Right renal cortex interstitium (tissue), 3 donors: Measurements from ENCODE around the gene SMCO2. TPM values are rescaled to one million over a fixed set of nuclear protein-coding genes. Genes with fewer than 3 reads are reported as not detected.

Experiments used
- DNase-seq, 3 donors: peaks; one replicate each; pipeline ENCODE4 v3.0.0-alpha.2; 2013; ENCODE audit warnings: low read depth in 3 of 3, low spot score in 2 of 3
- polyA plus RNA-seq, 3 donors: library from polyadenylated mRNA; unstranded; fragments of 120-200 nt; gene quantifications; one replicate each; pipeline ENCODE4 v1.2.1, GENCODE V29; 2013; ENCODE audit not compliant: insufficient read length in 3 of 3

SMCO2 gene
- under 1 TPM in 2 of 3 donors, not detected in 1; 0.31 to 0.37 TPM for polyA plus RNA-seq

- DNase-seq = no peak
Observed at GRCh38 chr12:27446436-27446835, at the start of gene SMCO2. Gene SMCO2 (plus strand): TSS chr12:27446736. CDS start chr12:27470632, 23,896 bp downstream.

DNA sequence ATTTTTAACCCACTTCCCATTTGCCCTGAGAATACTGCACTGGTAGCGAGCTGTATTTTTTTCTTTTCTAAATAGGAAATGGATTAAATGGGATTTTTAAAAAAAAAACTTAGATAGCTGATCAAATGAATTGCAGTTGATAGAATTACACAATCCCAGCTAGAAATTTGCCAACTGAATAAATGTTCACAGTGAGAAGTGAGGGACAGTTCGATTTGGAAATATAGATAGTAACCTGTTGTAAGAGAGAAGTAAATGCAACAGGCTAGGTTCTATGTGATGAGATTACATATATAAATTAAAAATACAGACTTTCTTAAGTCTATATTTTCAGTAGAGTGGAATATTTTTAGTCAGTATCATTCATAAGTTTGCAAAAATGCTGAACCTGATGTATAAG lies 48.1 kb upstream of the SMCO2 start:
- no peak for DNase-seq

GRCh38 chr12:27399074-27399473 lies 47.5 kb upstream of the SMCO2 start:
- DNase-seq = no peak

DNA sequence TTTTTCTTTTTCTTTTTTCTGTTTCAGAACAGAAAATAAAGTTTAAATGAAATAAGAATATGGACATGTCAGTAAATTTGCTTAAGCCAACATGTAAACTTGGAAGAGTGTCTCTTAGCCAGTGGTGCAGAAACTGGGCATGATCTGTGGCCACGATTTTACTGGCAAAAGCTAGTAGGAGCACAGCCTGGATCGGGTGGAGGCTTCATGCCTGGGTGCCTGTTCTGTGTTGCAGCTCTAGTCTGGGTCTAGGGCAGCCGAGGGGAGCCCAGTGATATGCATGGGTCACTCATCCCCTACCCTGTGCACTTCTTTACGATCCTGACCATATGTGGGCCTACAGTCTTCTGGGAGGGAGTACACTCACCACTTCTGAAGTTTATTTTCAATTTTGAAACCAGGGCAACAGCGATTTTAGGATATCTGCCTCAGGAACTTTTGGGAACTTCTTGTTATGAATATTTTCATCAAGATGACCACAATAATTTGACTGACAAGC lies 45.6 kb upstream of the SMCO2 start:
- DNase-seq = no peak

DNA sequence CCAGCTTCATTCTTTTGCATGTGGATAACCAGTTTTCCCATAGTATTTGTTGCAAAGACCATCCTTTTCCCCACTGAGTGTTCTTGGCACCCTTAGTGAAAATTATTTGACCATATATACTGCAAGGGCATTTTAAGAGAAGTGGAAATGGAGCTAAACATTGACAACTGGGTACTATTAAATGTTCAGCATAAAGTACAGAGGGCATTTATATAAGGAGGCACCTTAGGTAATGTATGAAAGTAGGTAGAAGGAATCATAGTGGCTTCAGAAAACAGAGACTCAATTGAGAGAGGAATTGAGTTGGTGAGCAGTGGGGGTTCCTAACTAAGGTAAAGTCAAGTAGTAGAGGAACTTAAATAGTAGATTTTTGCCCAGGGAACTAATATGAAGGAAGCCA lies 34.5 kb upstream of the SMCO2 start:
- no peak for DNase-seq

DNA sequence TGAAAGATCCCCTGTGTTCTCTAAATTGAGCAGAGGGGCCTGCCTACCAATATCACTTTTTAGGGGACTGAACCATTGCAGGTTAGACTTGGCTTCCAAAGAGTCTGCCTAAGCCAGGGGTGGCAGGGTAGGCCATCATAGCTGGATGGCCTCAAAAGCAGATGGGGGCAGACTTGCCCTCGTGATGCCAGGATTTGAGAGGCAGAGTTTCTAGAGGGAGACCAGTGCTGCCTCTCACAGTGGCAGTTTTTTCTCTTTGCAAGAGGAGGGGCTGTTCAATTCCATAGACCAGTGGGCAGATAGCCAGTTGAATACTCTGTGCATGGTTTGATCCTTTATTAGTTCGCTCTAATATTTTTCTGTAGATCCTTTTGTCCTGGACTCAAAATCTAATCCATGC lies 23.8 kb upstream of the SMCO2 start:
- no peak for DNase-seq

DNA sequence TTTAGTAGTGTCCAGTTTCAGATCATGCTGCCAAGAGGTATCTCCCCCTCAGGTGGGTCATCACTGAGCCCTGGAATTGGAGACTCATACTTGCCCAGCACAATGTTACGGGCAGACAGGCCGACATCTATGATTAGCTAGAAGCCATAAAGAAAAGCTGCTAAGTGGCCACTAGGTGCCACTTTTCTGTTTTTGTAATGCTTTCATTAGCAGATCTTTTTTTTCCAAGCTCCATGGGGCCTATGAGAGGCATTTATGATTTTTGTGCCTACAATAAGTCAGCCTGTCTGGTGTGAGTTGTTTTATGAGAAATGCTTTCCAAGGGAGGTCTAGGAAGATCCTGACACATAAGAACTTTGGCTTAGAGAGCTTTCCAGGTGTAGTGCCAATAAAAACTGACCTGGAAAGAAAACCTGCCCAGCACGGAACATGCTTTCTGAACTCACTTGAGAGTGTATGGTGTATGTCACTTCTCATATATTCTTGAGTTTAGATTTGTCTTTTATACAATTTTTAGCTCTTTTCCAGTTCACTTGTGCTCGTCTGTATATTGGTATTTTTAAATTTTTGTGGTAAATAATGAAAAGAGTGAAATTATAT lies 21.8 kb upstream of the SMCO2 start:
- peak; percentile 16 to 41 (median 21) for DNase-seq

DNA sequence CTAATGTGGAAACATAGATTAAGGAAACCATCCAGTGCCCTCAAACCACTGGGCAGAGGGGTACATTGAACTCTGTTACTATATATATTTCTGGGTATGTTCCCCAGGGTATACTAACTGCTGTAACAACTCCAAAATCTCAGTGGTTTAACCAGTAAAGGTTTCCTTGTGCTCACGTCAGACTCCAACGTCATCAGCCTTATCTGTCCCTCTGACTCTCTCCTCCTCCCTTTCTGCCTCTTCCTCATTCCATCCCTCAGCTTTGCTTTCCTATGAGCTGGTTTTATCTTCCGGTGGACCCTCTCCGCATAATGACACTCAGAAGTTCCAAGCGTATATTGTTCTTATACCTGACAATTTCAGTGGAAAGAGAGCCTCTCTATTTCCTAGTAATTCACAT lies 21.2 kb upstream of the SMCO2 start:
- DNase-seq = no peak

GRCh38 chr12:27426743-27427487 lies 19.6 kb upstream of the SMCO2 start:
- no peak for DNase-seq

DNA sequence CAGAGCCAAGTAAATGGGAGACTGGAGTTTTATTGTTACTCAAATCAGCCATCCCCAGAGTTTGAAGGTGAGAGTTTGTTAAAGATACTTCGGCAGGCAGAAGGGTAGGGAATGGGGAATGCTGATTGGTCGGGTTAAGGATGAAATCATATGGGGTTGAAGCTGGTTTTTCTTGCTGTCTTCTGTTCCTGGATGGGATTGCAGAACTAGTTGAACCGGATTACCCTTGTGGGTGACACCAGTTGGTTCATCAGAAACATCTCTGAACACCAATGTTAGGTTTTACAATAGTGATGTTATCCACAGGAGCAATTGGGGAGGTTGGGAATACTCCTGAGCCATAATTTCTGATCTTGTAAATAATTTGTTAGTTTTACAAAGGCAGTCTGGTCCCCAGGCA lies 18.7 kb upstream of the SMCO2 start:
- no peak for DNase-seq

- no peak for DNase-seq
Observed at GRCh38 chr12:27428466-27428865, 18.1 kb upstream of the SMCO2 start.

DNA sequence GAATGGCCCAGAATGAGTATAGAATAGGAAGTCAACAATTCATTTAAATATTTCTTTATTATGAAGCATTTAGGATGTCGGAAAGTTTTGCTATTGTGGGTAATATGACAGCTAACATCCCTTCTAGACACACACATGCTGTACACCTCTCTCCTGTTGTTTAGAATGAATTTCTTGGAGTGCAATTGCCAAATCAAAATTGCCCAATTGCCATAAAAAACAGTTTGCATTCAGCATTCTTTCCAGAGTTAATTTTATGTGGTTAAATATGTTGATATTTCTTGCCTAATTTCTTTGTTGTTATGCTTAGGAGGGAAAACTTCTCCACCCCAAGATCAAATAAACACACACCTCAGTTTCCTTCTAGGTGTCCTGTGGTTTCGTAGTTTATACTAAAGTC lies 16.9 kb upstream of the SMCO2 start:
- no peak for DNase-seq

DNA sequence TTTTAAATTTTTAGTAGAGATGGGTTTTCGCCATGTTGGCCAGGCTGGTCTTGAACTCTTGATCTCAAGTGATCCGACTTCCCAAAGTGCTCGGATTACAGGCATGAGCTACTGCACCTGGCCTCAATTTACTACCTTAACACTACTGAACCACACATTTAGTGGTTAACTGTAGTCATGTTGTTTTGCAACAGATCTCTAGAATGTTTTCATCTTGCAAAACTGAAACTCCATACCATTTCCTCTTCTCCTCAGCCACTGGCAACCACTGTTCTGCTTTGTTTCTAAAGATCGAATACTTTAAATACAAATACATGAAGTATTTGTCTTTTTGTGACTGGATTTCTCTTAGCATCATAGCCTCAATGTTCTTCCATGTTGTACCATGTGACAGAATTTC lies 15.4 kb upstream of the SMCO2 start:
- DNase-seq = no peak

DNA sequence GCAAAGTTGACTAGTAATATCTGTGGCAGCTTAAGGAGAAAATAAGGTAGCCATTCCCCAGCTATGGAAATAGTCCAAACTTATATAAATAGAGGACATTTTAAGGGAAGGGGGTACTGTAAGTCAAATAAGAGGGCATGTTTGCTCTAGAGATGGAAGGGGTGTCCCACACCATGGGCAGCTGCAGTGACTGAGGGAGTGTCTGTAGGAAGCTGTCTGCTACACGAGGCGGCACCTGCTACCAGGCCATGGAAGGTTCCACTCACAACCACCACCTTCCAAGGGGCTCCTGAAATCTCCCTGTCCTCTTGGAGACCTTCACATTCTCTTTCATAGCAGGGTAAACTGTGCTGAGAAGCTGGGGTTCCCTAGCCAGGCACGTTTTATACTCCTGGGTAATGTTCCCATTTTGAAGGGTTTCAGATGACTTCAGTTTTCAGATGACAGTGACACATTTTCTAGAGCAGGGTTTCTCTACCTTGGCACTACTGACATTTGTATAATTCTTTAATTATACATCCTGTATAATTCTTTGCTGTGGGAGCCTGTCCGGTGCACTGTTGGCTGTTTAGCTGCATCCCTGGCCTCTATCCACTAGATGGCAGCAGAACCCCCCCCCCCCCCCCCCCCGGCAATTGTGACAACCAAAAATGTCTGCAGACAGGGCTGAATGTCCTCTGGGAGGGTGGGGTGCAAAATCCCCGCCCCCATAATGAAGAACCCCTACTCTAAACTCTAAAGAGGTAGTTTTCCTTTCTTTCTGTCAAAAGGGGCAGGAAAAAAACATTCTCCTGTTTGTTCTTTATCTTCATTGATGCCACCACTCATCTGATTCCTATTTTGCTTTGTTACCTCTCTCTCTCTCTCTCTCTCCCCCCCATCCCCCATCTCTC lies 11.6 kb upstream of the SMCO2 start:
- DNase-seq = no peak

DNA sequence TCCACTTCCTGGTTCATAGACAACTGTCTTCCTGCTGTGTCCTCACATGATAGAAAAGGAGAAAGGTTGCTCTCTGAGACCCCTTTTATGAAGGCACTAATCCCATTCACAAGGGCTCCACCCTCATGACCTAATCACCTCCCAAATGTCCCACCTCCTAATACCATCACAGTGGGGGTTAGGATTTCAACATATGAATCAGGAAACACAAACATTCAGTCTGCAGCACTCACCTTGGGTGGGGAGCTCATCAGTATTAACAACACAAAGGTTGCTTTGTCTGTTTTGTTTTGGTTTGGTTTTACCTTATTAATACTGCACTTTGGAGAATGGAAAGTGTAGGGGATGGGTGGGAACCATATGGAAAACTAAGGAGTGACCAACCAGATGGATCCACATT lies 10.5 kb upstream of the SMCO2 start:
- DNase-seq = no peak

DNA sequence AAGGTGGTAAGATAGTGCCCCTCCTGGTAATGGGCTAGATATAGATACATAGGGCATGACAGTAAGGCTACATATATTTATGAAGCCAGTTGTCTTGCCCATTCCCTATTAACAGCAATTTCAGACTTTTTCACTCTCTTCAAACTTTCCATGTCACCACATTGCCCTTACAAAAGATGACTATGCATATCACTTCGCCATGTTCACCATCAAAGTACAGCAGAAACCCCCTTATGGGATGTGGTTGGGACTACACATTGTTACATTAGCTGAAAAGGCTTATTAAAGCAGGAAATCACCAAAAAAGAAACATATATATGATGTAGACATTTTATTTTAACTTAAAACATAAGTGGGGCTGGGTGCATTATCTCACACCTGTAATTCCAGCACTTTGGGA lies 9.8 kb upstream of the SMCO2 start:
- no peak for DNase-seq

- DNase-seq = no peak
Observed at GRCh38 chr12:27437839-27438238, 8.7 kb upstream of the SMCO2 start.

DNA sequence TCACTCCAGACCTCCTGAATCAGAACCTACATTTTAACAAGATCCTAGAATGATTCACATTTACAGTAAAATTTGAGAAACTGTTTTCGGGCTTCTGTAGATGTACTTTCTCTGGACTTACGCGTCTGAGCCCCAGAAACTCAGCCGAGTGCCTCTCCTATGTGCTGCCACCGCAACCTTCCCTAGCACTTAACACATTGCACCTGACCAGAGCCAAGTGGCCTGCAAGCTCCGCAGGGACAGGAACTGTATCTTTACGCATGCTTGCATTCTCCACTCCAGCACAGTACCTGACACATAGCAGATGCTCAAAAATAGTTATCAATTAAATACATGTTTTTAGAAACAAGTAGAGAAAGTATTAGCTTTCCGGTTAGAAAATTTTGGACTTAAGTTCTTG lies 1.2 kb downstream of the SMCO2 start:
- no peak for DNase-seq

GRCh38 chr12:27449026-27449425 lies 2.5 kb downstream of the SMCO2 start:
- no peak for DNase-seq

DNA sequence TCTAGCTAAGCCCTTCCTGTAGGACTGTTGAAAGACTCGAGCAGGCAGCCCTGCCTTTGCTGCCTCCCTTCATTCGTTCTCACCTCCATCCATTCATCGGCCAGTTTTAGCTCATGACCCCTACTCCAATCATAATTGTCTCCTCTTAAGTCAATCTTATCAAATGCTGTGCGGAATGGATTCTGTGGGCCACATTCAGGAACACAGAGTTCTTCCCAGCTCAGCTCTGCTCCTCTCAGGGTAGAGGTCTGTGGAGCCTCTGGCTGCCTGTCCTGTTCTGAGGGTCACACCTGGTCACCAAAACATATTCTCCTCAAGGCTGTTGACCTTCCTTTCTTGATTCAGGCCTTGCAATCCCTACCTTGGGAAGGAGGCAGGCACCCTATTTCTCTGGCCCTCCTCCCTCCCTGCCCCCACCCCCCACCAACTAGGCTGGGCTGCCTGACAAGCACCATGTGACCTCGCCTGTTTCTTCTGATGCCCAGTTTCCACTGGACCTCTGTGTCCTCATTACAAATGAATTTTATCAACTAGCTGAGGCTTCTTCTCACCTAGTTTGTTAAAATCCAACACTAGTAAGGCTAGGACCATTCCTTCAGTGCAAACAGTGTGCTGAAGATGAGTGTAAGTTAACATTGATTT lies 3.5 kb downstream of the SMCO2 start:
- no peak for DNase-seq
